Adipocyte (in vitro differentiated cells): Measurements from ENCODE around the gene KDM4C.

Source experiments
- DNase-seq: peaks from one replicate; pipeline ENCODE4 v3.0.0-alpha.2; 2015; ENCODE audit warnings: low read depth
- H3K27me3 ChIP-seq: replicated peaks from 2 replicates; pipeline ENCODE4 v1.7.0; 2013; ENCODE audit warnings: mild to moderate bottlenecking, low read length, moderate library complexity; ENCODE audit not compliant: control insufficient read depth, insufficient read depth
- H3K36me3 ChIP-seq: 2 replicates; pipeline ENCODE4 v1.7.0; 2013; ENCODE audit warnings: low read length, mild to moderate bottlenecking, moderate library complexity; ENCODE audit not compliant: control insufficient read depth, insufficient read depth, severe bottlenecking
- H3K4me1 ChIP-seq: 2 replicates; pipeline ENCODE4 v1.7.0; 2013; ENCODE audit warnings: mild to moderate bottlenecking, low read length, moderate library complexity; ENCODE audit not compliant: control insufficient read depth, insufficient read depth
- H3K4me3 ChIP-seq: 2 replicates; pipeline ENCODE4 v1.7.0; 2013; ENCODE audit warnings: mild to moderate bottlenecking, low read length, moderate library complexity
- H3K9ac ChIP-seq: 2 replicates; pipeline ENCODE4 v1.7.0; 2013; ENCODE audit warnings: mild to moderate bottlenecking, low read length, moderate library complexity
- H3K9me3 ChIP-seq: 2 replicates; pipeline ENCODE4 v1.7.0; 2013; ENCODE audit warnings: mild to moderate bottlenecking, low read length, moderate library complexity; ENCODE audit not compliant: control insufficient read depth

KDM4C gene

GRCh38 chr9:7129391-7129790, 371.6 kb downstream of the KDM4C start:
- peaks cover 41% of the 10 kb centered on the region for H3K36me3 ChIP-seq
- H3K9me3 ChIP-seq, result no peaks in the 10 kb centered on the region
- H3K9ac ChIP-seq, result no peak overlapping the region
- DNase-seq, result no peak
- H3K4me1 ChIP-seq, result no peaks in the 10 kb centered on the region
- H3K27me3 ChIP-seq, result no peaks in the 10 kb centered on the region
- no peak overlapping the region for H3K4me3 ChIP-seq

- no peak overlapping the region for H3K4me3 ChIP-seq
- no peak for DNase-seq
- no peaks in the 10 kb centered on the region for H3K27me3 ChIP-seq
- no peaks in the 10 kb centered on the region for H3K4me1 ChIP-seq
- peaks cover 46% of the 10 kb centered on the region for H3K36me3 ChIP-seq
- no peaks in the 10 kb centered on the region for H3K9me3 ChIP-seq
- H3K9ac ChIP-seq, result no peak overlapping the region
These were observed 372.6 kb downstream of the KDM4C start for GRCh38 chr9:7130266-7130820.

GRCh38 chr9:7132605-7133004, 374.8 kb downstream of the KDM4C start:
- DNase-seq, result no peak
- Histone ChIP-seq H3K36me3 (peaks cover 56% of the 10 kb centered on the region), H3K9ac (no peak overlapping the region), H3K4me1 (no peaks in the 10 kb centered on the region), H3K9me3 (no peaks in the 10 kb centered on the region), H3K4me3 (no peak overlapping the region), H3K27me3 (no peaks in the 10 kb centered on the region)

GRCh38 chr9:7135735-7136134, 378.0 kb downstream of the KDM4C start:
- no peak overlapping the region for H3K9ac ChIP-seq

GRCh38 chr9:7137040-7137439, 379.3 kb downstream of the KDM4C start:
- Histone ChIP-seq H3K4me3 (no peak overlapping the region), H3K4me1 (no peaks in the 10 kb centered on the region), H3K9ac (no peak overlapping the region), H3K27me3 (no peaks in the 10 kb centered on the region), H3K36me3 (peaks cover 29% of the 10 kb centered on the region), H3K9me3 (no peaks in the 10 kb centered on the region)
- no peak for DNase-seq

More at GRCh38 chr9:7135735-7136134, 378.0 kb downstream of the KDM4C start:
- H3K36me3 ChIP-seq, result peaks cover 32% of the 10 kb centered on the region
- H3K4me3 ChIP-seq, result no peak overlapping the region
- H3K27me3 ChIP-seq, result no peaks in the 10 kb centered on the region
- no peak for DNase-seq
- H3K9me3 ChIP-seq, result no peaks in the 10 kb centered on the region
- no peaks in the 10 kb centered on the region for H3K4me1 ChIP-seq

GRCh38 chr9:7137571-7137970, 379.8 kb downstream of the KDM4C start:
- DNase-seq, result no peak
- Histone ChIP-seq H3K9me3 (no peaks in the 10 kb centered on the region), H3K27me3 (no peaks in the 10 kb centered on the region), H3K4me1 (no peaks in the 10 kb centered on the region), H3K36me3 (peaks cover 24% of the 10 kb centered on the region), H3K4me3 (no peak overlapping the region), H3K9ac (no peak overlapping the region)

- Histone ChIP-seq H3K4me3 (no peak overlapping the region), H3K36me3 (peaks cover 14% of the 10 kb centered on the region), H3K9me3 (no peaks in the 10 kb centered on the region), H3K4me1 (no peaks in the 10 kb centered on the region), H3K27me3 (no peaks in the 10 kb centered on the region), H3K9ac (no peak overlapping the region)
- no peak for DNase-seq
These were observed 382.1 kb downstream of the KDM4C start for GRCh38 chr9:7139886-7140285.

- no peak for DNase-seq
- Histone ChIP-seq H3K4me3 (no peak overlapping the region), H3K4me1 (no peaks in the 10 kb centered on the region), H3K36me3 (peaks cover 10% of the 10 kb centered on the region), H3K27me3 (no peaks in the 10 kb centered on the region), H3K9ac (no peak overlapping the region), H3K9me3 (no peaks in the 10 kb centered on the region)
These were observed 382.6 kb downstream of the KDM4C start for GRCh38 chr9:7140401-7140800.

- Histone ChIP-seq H3K4me3 (no peak overlapping the region), H3K27me3 (no peaks in the 10 kb centered on the region), H3K9me3 (no peaks in the 10 kb centered on the region), H3K9ac (no peak overlapping the region), H3K36me3 (peaks cover 11% of the 10 kb centered on the region), H3K4me1 (no peaks in the 10 kb centered on the region)
- peak; percentile 13 for DNase-seq
These were observed 385.9 kb downstream of the KDM4C start for GRCh38 chr9:7143645-7144200.

- H3K4me1 ChIP-seq, result no peaks in the 10 kb centered on the region
- no peak overlapping the region for H3K4me3 ChIP-seq
- H3K9ac ChIP-seq, result no peak overlapping the region
- no peaks in the 10 kb centered on the region for H3K27me3 ChIP-seq
- DNase-seq, result no peak
- no peaks in the 10 kb centered on the region for H3K9me3 ChIP-seq
- peaks cover 11% of the 10 kb centered on the region for H3K36me3 ChIP-seq
These were observed 386.7 kb downstream of the KDM4C start for GRCh38 chr9:7144265-7145046.

GRCh38 chr9:7145361-7146069, 387.7 kb downstream of the KDM4C start:
- no peaks in the 10 kb centered on the region for H3K27me3 ChIP-seq
- peaks cover 11% of the 10 kb centered on the region for H3K36me3 ChIP-seq
- no peaks in the 10 kb centered on the region for H3K9me3 ChIP-seq
- DNase-seq, result no peak
- H3K9ac ChIP-seq, result no peak overlapping the region
- H3K4me1 ChIP-seq, result no peaks in the 10 kb centered on the region
- H3K4me3 ChIP-seq, result no peak overlapping the region
